ENCODE data around the gene BTNL8.

The BTNL8 gene

GRCh38 chr5:180975338-180975737, 76.4 kb downstream of the BTNL8 start:
- Histone ChIP-seq H3K9me2 (replicated peaks; ENCODE audit: insufficient read depth, low read length) (no peaks in the 10 kb centered on the region), H3K9me3 (ENCODE audit: insufficient read depth, low read length) (no peaks in the 10 kb centered on the region), H4K20me1 (ENCODE audit: low read depth, low read length) (no peaks in the 10 kb centered on the region), H3K9ac (ENCODE audit: low read length) (peak overlapping the region; percentile 36), H3F3A (ENCODE audit: insufficient read depth) (peaks cover 22% of the 10 kb centered on the region), H2AFZ (ENCODE audit: low read depth, low read length, severe bottlenecking) (peak overlapping the region; percentile 23), H3K4me2 (ENCODE audit: low read depth, low read length, poor library complexity, severe bottlenecking) (peak overlapping the region; percentile 46), H3K79me2 (ENCODE audit: insufficient read depth, low read length) (no peaks in the 10 kb centered on the region), H3K36me3 (ENCODE audit: low read length) (no peaks in the 10 kb centered on the region), H3K27ac (ENCODE audit: low read depth, low read length) (peak overlapping the region; percentile 90), H3K27me3 (ENCODE audit: low read length) (no peaks in the 10 kb centered on the region), H3K4me3 (ENCODE audit: insufficient read depth, low read length, poor library complexity, severe bottlenecking) (no peak overlapping the region)
- TF ChIP-seq CTCF (IDR thresholded peaks at IDR 0.05; ENCODE audit: insufficient read depth, low read length, poor library complexity, severe bottlenecking) (no peak), EZH2phosphoT487 (conservative IDR thresholded peaks at IDR 0.05; ENCODE audit: low read length) (no peak)

GRCh38 chr5:180976518-180976917, 77.6 kb downstream of the BTNL8 start:
- TF ChIP-seq EZH2phosphoT487 (conservative IDR thresholded peaks at IDR 0.05; ENCODE audit: low read length): no peak
- no peaks in the 10 kb centered on the region for H3K27me3 ChIP-seq (ENCODE audit: low read length)
- H3K27ac ChIP-seq (ENCODE audit: low read depth, low read length): peak overlapping the region; percentile 90
- no peaks in the 10 kb centered on the region for H3K79me2 ChIP-seq (ENCODE audit: insufficient read depth, low read length)
- H3K4me2 ChIP-seq (ENCODE audit: low read depth, low read length, poor library complexity, severe bottlenecking): peak overlapping the region; percentile 46
- H3K9me2 ChIP-seq (replicated peaks; ENCODE audit: insufficient read depth, low read length): no peaks in the 10 kb centered on the region
- H3K4me3 ChIP-seq (ENCODE audit: insufficient read depth, low read length, poor library complexity, severe bottlenecking): no peak overlapping the region
- no peaks in the 10 kb centered on the region for H4K20me1 ChIP-seq (ENCODE audit: low read depth, low read length)
- H3F3A ChIP-seq (ENCODE audit: insufficient read depth): peaks cover 22% of the 10 kb centered on the region
- H2AFZ ChIP-seq (ENCODE audit: low read depth, low read length, severe bottlenecking): peak overlapping the region; percentile 19
- H3K9ac ChIP-seq (ENCODE audit: low read length): peak overlapping the region; percentile 36
- no peaks in the 10 kb centered on the region for H3K9me3 ChIP-seq (ENCODE audit: insufficient read depth, low read length)
- no peaks in the 10 kb centered on the region for H3K36me3 ChIP-seq (ENCODE audit: low read length)

GRCh38 chr5:180977852-180978251, 78.9 kb downstream of the BTNL8 start:
- Histone ChIP-seq H3K79me2 (ENCODE audit: insufficient read depth, low read length) (no peaks in the 10 kb centered on the region), H3K9me2 (replicated peaks; ENCODE audit: insufficient read depth, low read length) (no peaks in the 10 kb centered on the region), H3K27me3 (ENCODE audit: low read length) (no peaks in the 10 kb centered on the region), H3K36me3 (ENCODE audit: low read length) (no peaks in the 10 kb centered on the region), H3K9me3 (ENCODE audit: insufficient read depth, low read length) (no peaks in the 10 kb centered on the region), H3K9ac (ENCODE audit: low read length) (peak overlapping the region; percentile 36; the same call in 1 of the 2 replicates), H2AFZ (ENCODE audit: low read depth, low read length, severe bottlenecking) (peak overlapping the region; percentile 27), H3K4me3 (ENCODE audit: insufficient read depth, low read length, poor library complexity, severe bottlenecking) (no peak overlapping the region), H4K20me1 (ENCODE audit: low read depth, low read length) (no peaks in the 10 kb centered on the region), H3F3A (ENCODE audit: insufficient read depth) (peaks cover 22% of the 10 kb centered on the region), H3K4me2 (ENCODE audit: low read depth, low read length, poor library complexity, severe bottlenecking) (peak overlapping the region; percentile 46), H3K27ac (ENCODE audit: low read depth, low read length) (peak overlapping the region; percentile 90)
- TF ChIP-seq EZH2phosphoT487 (conservative IDR thresholded peaks at IDR 0.05; ENCODE audit: low read length): no peak
- no peak for TF ChIP-seq CTCF (IDR thresholded peaks at IDR 0.05; ENCODE audit: insufficient read depth, low read length, poor library complexity, severe bottlenecking)

- Histone ChIP-seq H3K27me3 (ENCODE audit: low read length) (no peaks in the 10 kb centered on the region), H3F3A (ENCODE audit: insufficient read depth) (0 out of 2 replicates have a peak, but pooled peaks cover 3% of the 10 kb centered on the region), H2AFZ (ENCODE audit: low read depth, low read length, severe bottlenecking) (no peak overlapping the region), H3K9ac (ENCODE audit: low read length) (no peak overlapping the region), H3K4me2 (ENCODE audit: low read depth, low read length, poor library complexity, severe bottlenecking) (no peak overlapping the region), H4K20me1 (ENCODE audit: low read depth, low read length) (no peaks in the 10 kb centered on the region), H3K4me3 (ENCODE audit: insufficient read depth, low read length, poor library complexity, severe bottlenecking) (no peak overlapping the region), H3K79me2 (ENCODE audit: insufficient read depth, low read length) (no peaks in the 10 kb centered on the region), H3K9me2 (replicated peaks; ENCODE audit: insufficient read depth, low read length) (no peaks in the 10 kb centered on the region), H3K27ac (ENCODE audit: low read depth, low read length) (no peak overlapping the region), H3K9me3 (ENCODE audit: insufficient read depth, low read length) (no peaks in the 10 kb centered on the region), H3K36me3 (ENCODE audit: low read length) (no peaks in the 10 kb centered on the region)
- TF ChIP-seq CTCF (IDR thresholded peaks at IDR 0.05; ENCODE audit: insufficient read depth, low read length, poor library complexity, severe bottlenecking) (no peak), EZH2phosphoT487 (conservative IDR thresholded peaks at IDR 0.05; ENCODE audit: low read length) (no peak)
Measured at GRCh38 chr5:180982008-180982741, 83.2 kb downstream of the BTNL8 start.
